Fibroblast of villous mesenchyme (primary cell): Measurements from ENCODE around the gene EN2. TPM values are rescaled to one million over a fixed set of nuclear protein-coding genes. Genes with fewer than 3 reads are reported as not detected.

Experiments
- DNase-seq: peaks from one replicate; pipeline ENCODE4 v3.0.0-alpha.2; 2010; ENCODE audit warnings: low read depth
- H3K4me3 ChIP-seq: 2 replicates; pipeline ENCODE4 v1.5.1; 2011; ENCODE audit warnings: low read depth, mild to moderate bottlenecking, low read length
- total RNA-seq: library from RNA; depleted of rRNA; stranded (reverse); fragments of >200 nt; gene quantifications from 2 replicates; pipeline ENCODE4 v1.2.3, GENCODE V29; 2012
- TF ChIP-seq, protein P1 (sequence below): IDR thresholded peaks from 2 replicates; pipeline ENCODE4 v1.5.1; 2012; ENCODE audit warnings: low read depth, mild to moderate bottlenecking, low read length; ENCODE audit not compliant: insufficient read depth

EN2 gene
- total RNA-seq, 1 donor: not detected

- DNase-seq: no peak
- TF ChIP-seq, protein P1, sequence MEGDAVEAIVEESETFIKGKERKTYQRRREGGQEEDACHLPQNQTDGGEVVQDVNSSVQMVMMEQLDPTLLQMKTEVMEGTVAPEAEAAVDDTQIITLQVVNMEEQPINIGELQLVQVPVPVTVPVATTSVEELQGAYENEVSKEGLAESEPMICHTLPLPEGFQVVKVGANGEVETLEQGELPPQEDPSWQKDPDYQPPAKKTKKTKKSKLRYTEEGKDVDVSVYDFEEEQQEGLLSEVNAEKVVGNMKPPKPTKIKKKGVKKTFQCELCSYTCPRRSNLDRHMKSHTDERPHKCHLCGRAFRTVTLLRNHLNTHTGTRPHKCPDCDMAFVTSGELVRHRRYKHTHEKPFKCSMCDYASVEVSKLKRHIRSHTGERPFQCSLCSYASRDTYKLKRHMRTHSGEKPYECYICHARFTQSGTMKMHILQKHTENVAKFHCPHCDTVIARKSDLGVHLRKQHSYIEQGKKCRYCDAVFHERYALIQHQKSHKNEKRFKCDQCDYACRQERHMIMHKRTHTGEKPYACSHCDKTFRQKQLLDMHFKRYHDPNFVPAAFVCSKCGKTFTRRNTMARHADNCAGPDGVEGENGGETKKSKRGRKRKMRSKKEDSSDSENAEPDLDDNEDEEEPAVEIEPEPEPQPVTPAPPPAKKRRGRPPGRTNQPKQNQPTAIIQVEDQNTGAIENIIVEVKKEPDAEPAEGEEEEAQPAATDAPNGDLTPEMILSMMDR: no peak
- H3K4me3 ChIP-seq: no peak overlapping the region
These were observed 53.2 kb downstream of the EN2 start for GRCh38 chr7:155510975-155511701.

DNA sequence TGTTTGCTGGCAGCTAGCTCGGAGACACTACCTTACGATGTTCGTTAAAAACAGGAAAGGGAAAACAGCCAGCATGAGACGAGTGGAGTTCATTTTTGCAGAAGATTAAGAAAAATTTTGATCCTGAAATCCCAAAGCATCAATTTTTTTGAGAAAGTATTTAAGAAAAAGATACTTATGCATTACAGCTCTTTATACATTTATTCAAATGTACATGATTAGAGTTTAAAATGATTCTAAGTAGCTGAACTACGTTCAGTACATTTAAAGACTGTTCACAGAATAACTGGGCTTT, 53.7 kb downstream of the EN2 start:
- TF ChIP-seq, protein P1: no peak
- no peak overlapping the region for H3K4me3 ChIP-seq
- no peak for DNase-seq

GRCh38 chr7:155512246-155512887, 54.4 kb downstream of the EN2 start:
- DNase-seq: no peak
- H3K4me3 ChIP-seq: no peak overlapping the region
- TF ChIP-seq, protein P1: no peak

DNA sequence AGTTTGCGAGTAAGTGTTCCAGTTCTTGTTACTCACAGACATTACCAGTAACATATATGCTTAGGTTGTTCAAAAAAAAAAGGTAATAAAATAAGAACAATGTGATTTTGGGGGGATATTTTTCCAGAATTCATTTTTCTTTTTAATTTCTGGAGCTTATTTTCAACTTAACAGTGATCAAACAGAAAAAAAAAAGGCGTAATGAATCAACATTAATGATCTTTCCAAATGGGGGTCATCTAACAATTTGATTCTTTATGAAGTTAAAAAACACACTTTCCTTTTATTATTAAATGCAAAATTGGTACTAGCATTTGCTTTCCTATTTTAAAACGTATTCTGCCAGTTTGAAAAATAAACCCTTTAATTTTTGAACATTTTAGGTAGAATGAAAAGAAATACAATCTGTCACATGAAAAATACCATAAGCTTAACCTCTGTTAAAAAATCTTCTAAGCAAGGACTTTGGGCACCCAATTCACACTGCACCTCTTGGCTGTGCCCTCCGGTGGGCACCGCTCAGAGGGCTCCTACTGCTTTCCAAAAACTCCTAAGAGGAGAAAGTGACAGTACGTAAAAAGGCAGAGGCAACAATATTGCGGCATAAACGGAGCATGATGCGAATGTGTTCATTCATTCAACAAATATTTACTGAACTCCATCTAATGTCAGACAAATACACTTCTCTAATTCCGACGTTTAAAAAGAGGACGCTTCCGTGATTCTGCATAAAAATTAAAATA, 55.8 kb downstream of the EN2 start:
- no peak for DNase-seq
- TF ChIP-seq, protein P1: no peak
- H3K4me3 ChIP-seq: no peak overlapping the region

GRCh38 chr7:155514296-155514695, 56.4 kb downstream of the EN2 start:
- DNase-seq: no peak
- TF ChIP-seq, protein P1: no peak

More at GRCh38 chr7:155514296-155514695, 56.4 kb downstream of the EN2 start:
- no peak overlapping the region for H3K4me3 ChIP-seq

Other genes starting within 250 kb of the EN2 start
- 389 and 403 TPM in 2 replicates for gene INSIG1, start 160.3 kb upstream of the EN2 start, total RNA-seq
- not detected in 2 replicates for gene CNPY1, start 88.4 kb downstream of the EN2 start, total RNA-seq
- 22.9 and 23.7 TPM in 2 replicates for gene RBM33, start 186.5 kb downstream of the EN2 start, total RNA-seq